Activated effector memory CD4-positive, alpha-beta T cell treated with anti-CD3 and anti-CD28 coated beads, Interleukin-2, amount 50 U/mL, for 16 hours (primary cell): Measurements from ENCODE around the gene LPCAT3.
A peak's percentile ranks its signal among the peaks of the same experiment; 100 is the strongest.

Source experiments
- DNase-seq: peaks from one replicate; pipeline ENCODE4 v3.0.0-alpha.2; 2020

The LPCAT3 gene

GRCh38 chr12:6963016-6963731 lies 55.1 kb downstream of the LPCAT3 start:
- DNase-seq, result peak; percentile 62

- DNase-seq, result peak; percentile 64
These were observed 55.8 kb downstream of the LPCAT3 start for GRCh38 chr12:6962285-6963015.

GRCh38 chr12:6961695-6962284 lies 56.5 kb downstream of the LPCAT3 start:
- peak; percentile 84 for DNase-seq

- DNase-seq, result peak; percentile 98
These were observed 57.0 kb downstream of the LPCAT3 start for GRCh38 chr12:6961278-6961694.

- DNase-seq, result peak; percentile 71
These were observed 57.5 kb downstream of the LPCAT3 start for GRCh38 chr12:6960593-6961277.

GRCh38 chr12:6959805-6960592 lies 58.3 kb downstream of the LPCAT3 start:
- peak; percentile 63 for DNase-seq

GRCh38 chr12:6959058-6959804 lies 59.0 kb downstream of the LPCAT3 start:
- DNase-seq, result peak; percentile 89

- no peak for DNase-seq
These were observed 59.6 kb downstream of the LPCAT3 start for GRCh38 chr12:6958609-6959057.

- DNase-seq, result peak; percentile 70
These were observed 60.3 kb downstream of the LPCAT3 start for GRCh38 chr12:6957741-6958608.

GRCh38 chr12:6957151-6957701 lies 61.0 kb downstream of the LPCAT3 start:
- peak; percentile 67 for DNase-seq

- DNase-seq, result peak; percentile 69
These were observed 62.1 kb downstream of the LPCAT3 start for GRCh38 chr12:6956021-6956727.

- no peak for DNase-seq
These were observed 62.9 kb downstream of the LPCAT3 start for GRCh38 chr12:6955108-6956020.

- DNase-seq, result no peak
These were observed 63.8 kb downstream of the LPCAT3 start for GRCh38 chr12:6954316-6955107.

GRCh38 chr12:6953442-6954315 lies 64.6 kb downstream of the LPCAT3 start:
- peak; percentile 94 for DNase-seq

GRCh38 chr12:6952863-6953441 lies 65.3 kb downstream of the LPCAT3 start:
- DNase-seq, result peak; percentile 77
